Esophagus squamous epithelium (tissue), 5 donors: ENCODE results near the gene ROR2. TPM values are rescaled to one million over a fixed set of nuclear protein-coding genes. Genes with fewer than 3 reads are reported as not detected.

Source experiments
- DNase-seq: peaks from one replicate; lab custom pipeline; 2025; lab: John Stamatoyannopoulos, UW
- H3K27ac ChIP-seq, 4 donors: fragments of 200-600 bp; sonication (generic); one replicate each; pipeline ENCODE4 v1.5.1; 2016 to 2019; ENCODE audit warnings: mild to moderate bottlenecking in 1 of 4
- H3K27me3 ChIP-seq, 4 donors: fragments of 200-600 bp; sonication (generic); 1 replicate in 3 of 4; 2 replicates in 1 of 4; pipeline versions ENCODE4 v1.5.1 to v1.6.0; 2017 to 2021; ENCODE audit warnings: antibody characterized with exemption in 1 of 4
- H3K36me3 ChIP-seq, 3 donors: fragments of 200-600 bp; sonication (generic); one replicate each; pipeline ENCODE4 v1.5.1; 2016 to 2019
- H3K4me1 ChIP-seq, 3 donors: fragments of 200-600 bp; sonication (generic); one replicate each; pipeline ENCODE4 v1.5.1; 2017 to 2019
- H3K4me3 ChIP-seq, 4 donors: fragments of 200-600 bp; sonication (generic); 1 replicate in 3 of 4; 2 replicates in 1 of 4; pipeline ENCODE4 v1.5.1; 2016 to 2019; ENCODE audit warnings: mild to moderate bottlenecking in 2 of 4, moderate library complexity in 1 of 4
- H3K9me3 ChIP-seq, 3 donors: fragments of 200-600 bp; sonication (generic); one replicate each; pipeline ENCODE4 v1.5.1; 2016 to 2019
- CTCF ChIP-seq, 6 experiments: fragments of 450-650 bp in 4 of 6; fragments of 200-600 bp in 2 of 6; sonication (generic) in 2 of 6; IDR thresholded peaks; one replicate each; pipeline ENCODE4 v1.5.1; 2016 to 2019; ENCODE audit warnings: antibody characterized with exemption in 6 of 6, mild to moderate bottlenecking in 4 of 6, moderate library complexity in 4 of 6
- POLR2A ChIP-seq, 4 donors: fragments of 450-650 bp; IDR thresholded peaks; one replicate each; pipeline ENCODE4 v1.6.1; 2017; ENCODE audit warnings: antibody characterized with exemption in 4 of 4, mild to moderate bottlenecking in 4 of 4, moderate library complexity in 3 of 4
- WGBS, 2 donors: methylation state at CpG; one replicate each; pipeline ENCODE4 v1.1.5; 2018; 5-methylcytosine and 5-hydroxymethylcytosine counted together
- intact Hi-C: fragments of 100-400 bp; cut with DNase I; formaldehyde crosslinking; loops from one replicate; pipeline ENCODE4 v1.15.0; 2022
- total RNA-seq, 4 donors: library from RNA; depleted of rRNA; stranded (reverse); fragments of >200 nt; gene quantifications; one replicate each; pipeline ENCODE4 v1.1.0, GENCODE V29; 2016
- donor health status: DM: yes; HTN: yes; CAD: no.

The ROR2 gene
- total RNA-seq, 4 donors from 2014 or later, result 0.68 to 12.6 (median 3.7) TPM

GRCh38 chr9:91611582-91611981 lies 338.4 kb downstream of the ROR2 start:
- DNase-seq, result no peak
- TF ChIP-seq POLR2A (IDR thresholded peaks at IDR 0.05) (no peak), CTCF (IDR thresholded peaks at IDR 0.05) (no peak)
- Histone ChIP-seq H3K36me3 (no peaks in the 10 kb centered on the region), H3K27ac (no peak overlapping the region), H3K9me3 (no peaks in the 10 kb centered on the region), H3K4me1 (no peaks in the 10 kb centered on the region), H3K27me3 (peaks cover 0 to 3% (median 0%) of the 10 kb centered on the region in 4 donors), H3K4me3 (no peak overlapping the region)
- intact Hi-C loops, result no loop called here
- WGBS, 2 donors, result 46 to 50% methylated on average over 5 of the region's 5 CpGs

- H3K27me3 ChIP-seq, result peaks cover 0 to 29% (median 0%) of the 10 kb centered on the region in 4 donors
- no peak overlapping the region for H3K4me3 ChIP-seq
- TF ChIP-seq CTCF (IDR thresholded peaks at IDR 0.05) (no peak), POLR2A (IDR thresholded peaks at IDR 0.05) (no peak)
- H3K9me3 ChIP-seq, result no peaks in the 10 kb centered on the region
- intact Hi-C loops, result no loop called here
- H3K4me1 ChIP-seq, result no peaks in the 10 kb centered on the region
- no peaks in the 10 kb centered on the region for H3K36me3 ChIP-seq
- WGBS, 2 donors, result 76 to 90% methylated on average over 2 of the region's 2 CpGs
- no peak overlapping the region for H3K27ac ChIP-seq
- no peak for DNase-seq
These were observed 343.6 kb downstream of the ROR2 start for GRCh38 chr9:91606255-91606995.

- H3K4me1 ChIP-seq, result no peaks in the 10 kb centered on the region
- H3K27me3 ChIP-seq, result peaks cover 0 to 45% (median 0%) of the 10 kb centered on the region in 4 donors
- no peak overlapping the region for H3K4me3 ChIP-seq
- H3K36me3 ChIP-seq, result no peaks in the 10 kb centered on the region
- no peaks in the 10 kb centered on the region for H3K9me3 ChIP-seq
- WGBS, 2 donors, result 63 to 86% methylated on average over 3 of the region's 3 CpGs
- H3K27ac ChIP-seq, result no peak overlapping the region
- DNase-seq, result no peak
- intact Hi-C loops, result no loop called here
- TF ChIP-seq CTCF (IDR thresholded peaks at IDR 0.05) (no peak), POLR2A (IDR thresholded peaks at IDR 0.05) (no peak)
These were observed 345.4 kb downstream of the ROR2 start for GRCh38 chr9:91604451-91605179.

GRCh38 chr9:91603932-91604331 lies 346.1 kb downstream of the ROR2 start:
- 63 to 82% methylated on average over 1 to 3 of the region's 3 CpGs for WGBS, 2 donors
- Histone ChIP-seq H3K9me3 (no peaks in the 10 kb centered on the region), H3K27ac (no peak overlapping the region), H3K4me1 (no peaks in the 10 kb centered on the region), H3K27me3 (peaks cover 0 to 45% (median 0%) of the 10 kb centered on the region in 4 donors), H3K36me3 (no peaks in the 10 kb centered on the region), H3K4me3 (no peak overlapping the region)
- no peak for TF ChIP-seq POLR2A (IDR thresholded peaks at IDR 0.05)
- TF ChIP-seq CTCF (IDR thresholded peaks at IDR 0.05), result no peak
- no peak for DNase-seq
- intact Hi-C loops, result no loop called here

GRCh38 chr9:91599564-91599963 lies 350.5 kb downstream of the ROR2 start:
- Histone ChIP-seq H3K27ac (no peak overlapping the region), H3K4me1 (no peaks in the 10 kb centered on the region), H3K27me3 (peaks cover 0 to 52% (median 0%) of the 10 kb centered on the region in 4 donors), H3K9me3 (no peaks in the 10 kb centered on the region), H3K36me3 (no peaks in the 10 kb centered on the region), H3K4me3 (no peak overlapping the region)
- no peak for DNase-seq
- intact Hi-C loops, result no loop called here
- no peak for TF ChIP-seq POLR2A (IDR thresholded peaks at IDR 0.05)
- TF ChIP-seq CTCF (IDR thresholded peaks at IDR 0.05), result no peak
- 83 to 84% methylated on average over 3 of the region's 3 CpGs for WGBS, 2 donors
